HepG2 (cell line): ENCODE measurements around the gene ADM5. TPM values are rescaled to one million over a fixed set of nuclear protein-coding genes. Genes with fewer than 3 reads are reported as not detected.

Experiments
- AFF4 ChIP-seq: sonication (generic); formaldehyde crosslinking; IDR thresholded peaks from 2 replicates; pipeline ENCODE4 v1.4.0; 2020; ENCODE audit warnings: missing genetic modification reagents
- BORCS8-MEF2B ChIP-seq: sonication (generic); formaldehyde crosslinking; IDR thresholded peaks from 2 replicates; pipeline ENCODE4 v1.8.0; 2022; ENCODE audit warnings: mild to moderate bottlenecking, missing genetic modification reagents
- CBX5 ChIP-seq: sonication (generic); formaldehyde crosslinking; IDR thresholded peaks from 2 replicates; pipeline ENCODE4 v1.4.0; 2020; ENCODE audit warnings: missing genetic modification reagents, borderline replicate concordance
- E2F5 ChIP-seq: sonication (generic); formaldehyde crosslinking; conservative IDR thresholded peaks from 2 replicates; pipeline ENCODE4 v1.4.0; 2020; ENCODE audit warnings: missing genetic modification reagents
- HNRNPK ChIP-seq: fragments of 200-400 bp; formaldehyde crosslinking; IDR thresholded peaks from 2 replicates; pipeline ENCODE4 v1.6.1; 2018; ENCODE audit warnings: low read length, low read depth, moderate library complexity, mild to moderate bottlenecking; ENCODE audit not compliant: poor library complexity, severe bottlenecking
- HOXA3 ChIP-seq: sonication (generic); formaldehyde crosslinking; IDR thresholded peaks from 2 replicates; pipeline ENCODE4 v1.5.0; 2020; ENCODE audit warnings: missing genetic modification reagents
- KAT8 ChIP-seq: IDR thresholded peaks from 2 replicates; pipeline ENCODE4 v1.6.1; 2016; ENCODE audit warnings: missing genetic modification reagents, missing compliant biosample characterization
- NFKB2 ChIP-seq: sonication (generic); formaldehyde crosslinking; IDR thresholded peaks from 2 replicates; pipeline ENCODE4 v1.4.0; 2020; ENCODE audit warnings: missing genetic modification reagents, borderline replicate concordance
- PATZ1 ChIP-seq: sonication (generic); formaldehyde crosslinking; IDR thresholded peaks from 2 replicates; pipeline ENCODE4 v1.4.0; 2020; ENCODE audit warnings: missing genetic modification reagents
- RFX1 ChIP-seq: fragments of 450-650 bp; IDR thresholded peaks from 2 replicates; pipeline ENCODE4 v1.6.1; 2017
- STAG1 ChIP-seq: sonication (generic); formaldehyde crosslinking; IDR thresholded peaks from 2 replicates; pipeline ENCODE4 v1.4.0; 2020; ENCODE audit warnings: missing genetic modification reagents
- SYNCRIP ChIP-seq: fragments of 200-400 bp; formaldehyde crosslinking; IDR thresholded peaks from 2 replicates; pipeline ENCODE4 v1.6.1; 2018; ENCODE audit warnings: mild to moderate bottlenecking, low read depth, low read length; ENCODE audit not compliant: insufficient read depth
- TBP ChIP-seq: sonication (generic); formaldehyde crosslinking; IDR thresholded peaks from 2 replicates; pipeline ENCODE4 v1.5.0; 2020; ENCODE audit warnings: missing genetic modification reagents
- THRA ChIP-seq: sonication (generic); formaldehyde crosslinking; IDR thresholded peaks from 2 replicates; pipeline ENCODE4 v1.4.0; 2020; ENCODE audit warnings: missing genetic modification reagents, borderline replicate concordance
- ZBTB26 ChIP-seq: IDR thresholded peaks from 2 replicates; pipeline ENCODE4 v1.6.1; 2016; ENCODE audit warnings: missing compliant biosample characterization, missing genetic modification reagents, borderline replicate concordance
- ZBTB38 ChIP-seq: sonication (generic); formaldehyde crosslinking; IDR thresholded peaks from 2 replicates; pipeline ENCODE4 v1.5.1; 2020; ENCODE audit warnings: mild to moderate bottlenecking, missing genetic modification reagents
- ZFX ChIP-seq: sonication (generic); formaldehyde crosslinking; IDR thresholded peaks from 2 replicates; pipeline ENCODE4 v1.4.0; 2020; ENCODE audit warnings: mild to moderate bottlenecking, low read depth, missing genetic modification reagents, moderate library complexity
- ZNF317 ChIP-seq: sonication (generic); formaldehyde crosslinking; IDR thresholded peaks from 2 replicates; pipeline ENCODE4 v1.5.0; 2020; ENCODE audit warnings: mild to moderate bottlenecking, missing genetic modification reagents
- ZNF331 ChIP-seq: sonication (generic); formaldehyde crosslinking; IDR thresholded peaks from 2 replicates; pipeline ENCODE4 v1.4.0; 2020; ENCODE audit warnings: missing genetic modification reagents
- polyA plus RNA-seq, 8 experiments: library from polyadenylated mRNA; depleted of rRNA in 3 of 8; stranded (reverse) in 7 of 8; unstranded in 1 of 8; fragments of >200 nt; fragmentation: Illumina TruSeq in 4 of 8; extraction: Trizol in 4 of 8; gene quantifications; 2 replicates each; pipeline versions ENCODE4 v1.2.1 to v1.2.3, GENCODE V29; 2011 to 2016; ENCODE audit warnings: low read depth in 4 of 8, missing spikeins in 1 of 8, mixed read lengths in 1 of 8; ENCODE audit not compliant: insufficient read depth in 1 of 8
- total RNA-seq, 5 experiments: library from RNA; depleted of rRNA; stranded (reverse); fragments of >200 nt; fragmentation: Illumina TruSeq; extraction: Trizol; gene quantifications; 2 replicates each; pipeline ENCODE4 v1.2.3, GENCODE V29; 2016; ENCODE audit warnings: low read depth in 1 of 5

The ADM5 gene
- total and polyA plus RNA-seq, 2 of the 13 experiments (the other 11 are each of a cell fraction or from before 2014, with no cell fraction given): 2.7 to 4.1 TPM

- peak; percentile 31; the same call in 1 of the 2 replicates for TF ChIP-seq PATZ1
- TF ChIP-seq ZNF331 (CRISPR knock-in tag): 0 out of 2 replicates have a peak, but pooled peaks have one; percentile 23
- 0 out of 2 replicates have a peak, but pooled peaks have one; percentile 17 for TF ChIP-seq E2F5 (CRISPR knock-in tag)
- no peak for TF ChIP-seq ZNF317 (CRISPR knock-in tag)
- no peak for TF ChIP-seq SYNCRIP
- TF ChIP-seq BORCS8-MEF2B (CRISPR knock-in tag): peak; percentile 41; the same call in 1 of the 2 replicates
- peak; percentile 21; the same call in 1 of the 2 replicates for TF ChIP-seq CBX5 (CRISPR knock-in tag)
- TF ChIP-seq ZFX (CRISPR knock-in tag): peak; percentile 44; the same call in 1 of the 2 replicates
- TF ChIP-seq STAG1 (CRISPR knock-in tag): peak; percentile 78
- no peak for TF ChIP-seq AFF4 (CRISPR knock-in tag)
- TF ChIP-seq ZBTB26 (CRISPR knock-in tag): 0 out of 2 replicates have a peak, but pooled peaks have one; percentile 31
- 0 out of 2 replicates have a peak, but pooled peaks have one; percentile 33 for TF ChIP-seq ZBTB38 (CRISPR knock-in tag)
- peak; percentile 31; the same call in 1 of the 2 replicates for TF ChIP-seq HOXA3 (CRISPR knock-in tag)
- peak; percentile 43; the same call in 1 of the 2 replicates for TF ChIP-seq RFX1
- TF ChIP-seq KAT8: peak; percentile 35; the same call in 1 of the 2 replicates
- peak; percentile 45; the same call in 1 of the 2 replicates for TF ChIP-seq NFKB2
- TF ChIP-seq HNRNPK: peak; percentile 54
- peak; percentile 35; the same call in 1 of the 2 replicates for TF ChIP-seq THRA (CRISPR knock-in tag)
- TF ChIP-seq TBP (CRISPR knock-in tag): no peak
Measured at GRCh38 chr19:49680421-49681351, 8.7 kb upstream of the ADM5 start (continued).
